Upper lobe of left lung (tissue), 4 donors: ENCODE results near the gene FLG.
"Not testable (repeated sequence)": the region's sequence is repeated elsewhere in the genome, so short reads cannot be mapped to it uniquely, and the experiment has no call there.

Experiments
- EP300 ChIP-seq, 4 donors: sonication (generic); formaldehyde crosslinking; IDR thresholded peaks; one replicate each; pipeline ENCODE4 v1.5.1; 2017; ENCODE audit warnings: antibody characterized with exemption in 4 of 4, control low read depth in 2 of 4
- POLR2A ChIP-seq, 4 donors: fragments of 450-650 bp; IDR thresholded peaks; one replicate each; pipeline ENCODE4 v1.5.1; 2016 to 2017; ENCODE audit warnings: antibody characterized with exemption in 4 of 4, mild to moderate bottlenecking in 2 of 4
- POLR2AphosphoS5 ChIP-seq, 2 donors: sonication (generic); formaldehyde crosslinking; IDR thresholded peaks; one replicate each; pipeline ENCODE4 v1.5.1; 2017; ENCODE audit warnings: antibody characterized with exemption in 2 of 2
- TF ChIP-seq, protein P1 (sequence below), 6 experiments: fragments of 450-650 bp in 4 of 6; fragments of 200-600 bp in 2 of 6; sonication (generic) in 2 of 6; IDR thresholded peaks; one replicate each; pipeline ENCODE4 v1.5.1; 2016 to 2019; ENCODE audit warnings: antibody characterized with exemption in 6 of 6

DNA sequence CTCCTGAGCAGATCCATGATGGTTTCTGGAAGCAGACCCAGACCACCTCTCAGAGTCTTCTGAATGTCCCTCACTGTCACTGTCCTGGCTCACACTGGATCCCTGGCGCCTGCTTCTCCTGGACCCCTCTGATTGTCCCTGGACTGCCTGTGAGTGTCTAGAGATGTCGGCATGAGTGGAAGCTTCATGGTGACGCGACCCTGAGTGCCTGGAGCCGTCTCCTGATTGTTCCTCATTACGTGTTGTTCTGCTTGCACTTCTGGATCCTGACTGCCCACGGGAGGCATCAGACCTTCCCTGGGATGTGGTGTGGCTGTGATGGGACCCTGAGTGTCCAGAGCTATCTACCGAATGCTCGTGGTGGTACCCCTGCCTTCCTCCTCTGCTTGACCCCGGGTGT lies 18.9 kb downstream of the FLG start:
- TF ChIP-seq POLR2AphosphoS5, EP300, POLR2A (IDR thresholded peaks at IDR 0.05): not testable (repeated sequence)
- TF ChIP-seq, protein P1, sequence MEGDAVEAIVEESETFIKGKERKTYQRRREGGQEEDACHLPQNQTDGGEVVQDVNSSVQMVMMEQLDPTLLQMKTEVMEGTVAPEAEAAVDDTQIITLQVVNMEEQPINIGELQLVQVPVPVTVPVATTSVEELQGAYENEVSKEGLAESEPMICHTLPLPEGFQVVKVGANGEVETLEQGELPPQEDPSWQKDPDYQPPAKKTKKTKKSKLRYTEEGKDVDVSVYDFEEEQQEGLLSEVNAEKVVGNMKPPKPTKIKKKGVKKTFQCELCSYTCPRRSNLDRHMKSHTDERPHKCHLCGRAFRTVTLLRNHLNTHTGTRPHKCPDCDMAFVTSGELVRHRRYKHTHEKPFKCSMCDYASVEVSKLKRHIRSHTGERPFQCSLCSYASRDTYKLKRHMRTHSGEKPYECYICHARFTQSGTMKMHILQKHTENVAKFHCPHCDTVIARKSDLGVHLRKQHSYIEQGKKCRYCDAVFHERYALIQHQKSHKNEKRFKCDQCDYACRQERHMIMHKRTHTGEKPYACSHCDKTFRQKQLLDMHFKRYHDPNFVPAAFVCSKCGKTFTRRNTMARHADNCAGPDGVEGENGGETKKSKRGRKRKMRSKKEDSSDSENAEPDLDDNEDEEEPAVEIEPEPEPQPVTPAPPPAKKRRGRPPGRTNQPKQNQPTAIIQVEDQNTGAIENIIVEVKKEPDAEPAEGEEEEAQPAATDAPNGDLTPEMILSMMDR (IDR thresholded peaks at IDR 0.05): not testable (repeated sequence)
